SU-DHL-6 (cell line): ENCODE results near the gene PLEKHA6.

Experiments used
- H2AFZ ChIP-seq: fragments of 200-600 bp; sonication (generic); 2 replicates; pipeline ENCODE4 v1.6.1; 2014; ENCODE audit warnings: low read depth, mild to moderate bottlenecking, moderate library complexity, mixed read lengths, antibody characterized with exemption, low read length; ENCODE audit not compliant: severe bottlenecking
- H3F3A ChIP-seq: fragments of 200-600 bp; shearing (Covaris generic); 2 replicates; pipeline ENCODE4 v1.6.0; 2016; ENCODE audit warnings: antibody characterized with exemption, mild to moderate bottlenecking; ENCODE audit not compliant: insufficient read depth
- H3K27ac ChIP-seq: fragments of 200-600 bp; sonication (generic); 2 replicates; pipeline ENCODE4 v1.5.1; 2016; ENCODE audit warnings: low read depth, mild to moderate bottlenecking, low read length, moderate library complexity, mixed read lengths
- H3K27me3 ChIP-seq: fragments of 200-600 bp; sonication (generic), shearing (Covaris generic); 2 replicates; pipeline ENCODE4 v1.6.0; 2014; ENCODE audit warnings: mild to moderate bottlenecking, low read length
- H3K36me3 ChIP-seq: fragments of 200-600 bp; sonication (generic); 2 replicates; pipeline ENCODE4 v1.6.1; 2014; ENCODE audit warnings: mild to moderate bottlenecking, low read length, mixed read lengths
- H3K4me2 ChIP-seq: fragments of 300-600, 200-600 bp; shearing (Covaris generic), sonication (generic); 2 replicates; pipeline ENCODE4 v1.6.0; 2014; ENCODE audit warnings: low read length, low read depth, mild to moderate bottlenecking; ENCODE audit not compliant: poor library complexity, severe bottlenecking
- H3K4me3 ChIP-seq: fragments of 200-600 bp; sonication (generic); 2 replicates; pipeline ENCODE4 v1.5.1; 2014; ENCODE audit warnings: antibody characterized with exemption, low read length, mild to moderate bottlenecking, mixed read lengths; ENCODE audit not compliant: insufficient read depth, poor library complexity, severe bottlenecking
- H3K79me2 ChIP-seq: fragments of 200-600 bp; sonication (generic); 2 replicates; pipeline ENCODE4 v1.6.1; 2014; ENCODE audit warnings: mild to moderate bottlenecking, low read length, moderate library complexity; ENCODE audit not compliant: insufficient read depth
- H3K9ac ChIP-seq: fragments of 200-600 bp; sonication (generic); 2 replicates; pipeline ENCODE4 v1.7.0; 2014; ENCODE audit warnings: mild to moderate bottlenecking, low read length
- H3K9me2 ChIP-seq: fragments of 200-600 bp; sonication (generic); replicated peaks from 2 replicates; pipeline ENCODE4 v1.6.1; 2014; ENCODE audit warnings: low read length; ENCODE audit not compliant: insufficient read depth
- H3K9me3 ChIP-seq: fragments of 200-600 bp; sonication (generic); 2 replicates; pipeline ENCODE4 v1.6.1; 2014; ENCODE audit warnings: low read length, mixed read lengths; ENCODE audit not compliant: insufficient read depth
- H4K20me1 ChIP-seq: fragments of 200-600 bp; sonication (generic); 2 replicates; pipeline ENCODE4 v1.6.1; 2014; ENCODE audit warnings: low read depth, mild to moderate bottlenecking, antibody characterized with exemption, low read length, moderate library complexity, mixed read lengths
- CTCF ChIP-seq: fragments of 200-600 bp; sonication (generic); IDR thresholded peaks from one replicate; pipeline ENCODE4 v1.5.1; 2017; ENCODE audit warnings: antibody characterized with exemption, mild to moderate bottlenecking, low read length, moderate library complexity; ENCODE audit not compliant: insufficient read depth, poor library complexity, severe bottlenecking
- EZH2phosphoT487 ChIP-seq: fragments of 200-600 bp; sonication (generic), shearing (Covaris generic); conservative IDR thresholded peaks from 2 replicates; pipeline ENCODE4 v1.6.1; 2018; ENCODE audit warnings: mild to moderate bottlenecking, antibody characterized with exemption, low read length, moderate library complexity, mixed read lengths

PLEKHA6 gene

GRCh38 chr1:204348242-204348641 lies 11.5 kb downstream of the PLEKHA6 start:
- H3K4me3 ChIP-seq, result no peak overlapping the region
- no peaks in the 10 kb centered on the region for H3K36me3 ChIP-seq
- no peaks in the 10 kb centered on the region for H3K27me3 ChIP-seq
- H3F3A ChIP-seq, result no peaks in the 10 kb centered on the region
- H4K20me1 ChIP-seq, result no peaks in the 10 kb centered on the region; the same call in 1 of the 2 replicates
- H3K4me2 ChIP-seq, result no peak overlapping the region
- H3K9ac ChIP-seq, result no peak overlapping the region
- H3K79me2 ChIP-seq, result no peaks in the 10 kb centered on the region
- H3K9me2 ChIP-seq, result no peaks in the 10 kb centered on the region
- TF ChIP-seq CTCF (no peak), EZH2phosphoT487 (no peak)
- no peak overlapping the region for H3K27ac ChIP-seq
- H3K9me3 ChIP-seq, result no peaks in the 10 kb centered on the region
- no peak overlapping the region for H2AFZ ChIP-seq

- no peak overlapping the region for H3K9ac ChIP-seq
- H3K27ac ChIP-seq, result no peak overlapping the region
- H4K20me1 ChIP-seq, result no peaks in the 10 kb centered on the region
- no peaks in the 10 kb centered on the region for H3K9me3 ChIP-seq
- no peak overlapping the region for H3K4me3 ChIP-seq
- no peaks in the 10 kb centered on the region for H3K36me3 ChIP-seq
- H3F3A ChIP-seq, result no peaks in the 10 kb centered on the region
- no peaks in the 10 kb centered on the region for H3K27me3 ChIP-seq
- H3K9me2 ChIP-seq, result no peaks in the 10 kb centered on the region
- no peaks in the 10 kb centered on the region for H3K79me2 ChIP-seq
- no peak overlapping the region for H2AFZ ChIP-seq
- no peak for TF ChIP-seq EZH2phosphoT487
- TF ChIP-seq CTCF, result no peak
- no peak overlapping the region for H3K4me2 ChIP-seq
These were observed 13.6 kb downstream of the PLEKHA6 start for GRCh38 chr1:204345941-204346645.

GRCh38 chr1:204345438-204345841 lies 14.3 kb downstream of the PLEKHA6 start:
- H3K9me2 ChIP-seq, result no peaks in the 10 kb centered on the region
- H3K27ac ChIP-seq, result no peak overlapping the region
- H4K20me1 ChIP-seq, result no peaks in the 10 kb centered on the region
- H3K9me3 ChIP-seq, result no peaks in the 10 kb centered on the region
- no peaks in the 10 kb centered on the region for H3K36me3 ChIP-seq
- TF ChIP-seq CTCF (no peak), EZH2phosphoT487 (no peak)
- no peaks in the 10 kb centered on the region for H3K79me2 ChIP-seq
- H3F3A ChIP-seq, result no peaks in the 10 kb centered on the region
- no peak overlapping the region for H3K4me2 ChIP-seq
- no peak overlapping the region for H3K9ac ChIP-seq
- H3K27me3 ChIP-seq, result no peaks in the 10 kb centered on the region
- no peak overlapping the region for H2AFZ ChIP-seq
- H3K4me3 ChIP-seq, result no peak overlapping the region
